LoVo (cell line): ENCODE results near the gene PDZK1.
"Not testable (repeated sequence)": the region's sequence is repeated elsewhere in the genome, so short reads cannot be mapped to it uniquely, and the experiment has no call there.

Source experiments
- DNase-seq: peaks from one replicate; pipeline ENCODE4 v3.0.0-alpha.2; 2016; ENCODE audit warnings: low spot score

PDZK1 gene

DNA sequence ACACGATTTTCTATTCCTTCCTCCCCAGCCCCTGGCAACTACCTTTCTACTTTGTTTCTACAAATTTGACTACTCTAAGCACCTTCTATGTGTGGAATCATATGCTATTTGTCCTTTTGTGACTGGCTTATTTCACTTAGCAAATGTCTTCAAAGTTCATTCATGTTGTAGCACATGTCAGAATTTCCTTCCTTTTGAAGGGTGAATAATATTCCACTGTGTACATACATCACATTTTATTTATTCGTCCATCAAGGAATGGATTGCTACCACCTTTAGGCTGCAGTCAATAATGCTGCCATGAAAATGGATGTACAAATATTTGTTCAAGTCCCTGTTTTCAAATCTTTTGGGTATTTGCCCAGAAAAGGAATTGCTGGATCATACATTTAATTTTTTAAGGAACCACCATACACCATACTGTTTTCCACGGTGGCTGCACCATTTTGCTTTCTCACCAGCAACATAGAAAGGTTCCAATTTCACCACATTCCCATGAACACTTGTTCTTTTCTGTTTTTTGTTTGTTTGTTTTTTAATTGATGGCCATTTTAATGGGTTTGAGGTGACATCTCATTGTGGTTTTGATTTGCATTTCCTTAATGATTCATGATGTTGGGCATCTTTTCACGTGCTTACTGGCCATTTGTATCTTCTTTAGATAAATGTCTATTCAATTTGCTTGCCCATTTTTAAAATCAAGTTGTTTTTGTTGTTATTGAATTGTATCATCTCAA is 3.3 kb upstream of the PDZK1 start:
- no peak for DNase-seq

DNA sequence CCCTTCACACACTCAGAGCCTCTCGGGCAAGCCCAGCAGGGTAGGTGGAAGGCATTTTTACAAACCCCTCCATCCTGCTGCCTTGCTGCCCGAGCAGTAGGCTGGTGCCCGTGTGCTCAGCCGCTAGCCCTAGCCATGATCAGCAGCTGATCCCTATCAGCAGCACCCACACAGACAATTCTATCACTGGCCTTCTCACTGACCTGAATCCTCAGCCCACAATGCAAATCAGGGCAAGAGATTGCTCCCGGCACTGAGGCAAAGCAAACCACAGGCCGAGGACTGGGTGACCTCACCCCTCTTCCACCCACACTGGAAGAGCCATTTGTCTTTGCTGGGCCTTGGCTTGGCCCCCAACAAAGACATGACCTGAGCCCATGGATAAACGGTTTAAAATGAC is 895 bp upstream of the PDZK1 start:
- DNase-seq = no peak

DNA sequence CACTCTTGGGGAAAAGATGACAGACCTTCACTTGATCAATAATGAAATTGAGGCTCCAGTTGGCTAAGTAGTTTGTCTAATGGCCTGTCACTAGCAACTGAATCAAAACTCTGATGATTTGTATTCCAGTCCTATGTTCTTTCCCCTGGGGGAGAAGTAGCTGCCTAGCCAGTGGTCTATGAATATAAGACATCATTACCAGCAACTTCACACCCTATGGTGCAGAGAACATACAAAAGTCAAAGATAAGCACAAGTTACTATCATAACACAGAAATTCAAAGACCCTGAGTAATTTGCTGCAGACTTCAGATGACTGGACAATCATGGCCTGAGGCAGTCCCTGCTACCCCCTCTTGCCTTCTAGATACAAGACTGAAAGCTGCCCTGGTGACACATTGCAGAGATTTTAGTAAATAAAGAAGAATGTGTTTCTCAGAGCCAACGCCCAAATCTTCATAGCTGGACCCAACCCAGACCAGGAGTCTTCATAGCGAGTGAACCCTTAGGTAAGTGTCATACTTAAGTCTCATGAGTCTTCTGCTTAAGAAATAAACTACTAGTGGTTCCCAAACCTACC is 993 bp downstream of the PDZK1 start:
- peak; percentile 67 for DNase-seq

DNA sequence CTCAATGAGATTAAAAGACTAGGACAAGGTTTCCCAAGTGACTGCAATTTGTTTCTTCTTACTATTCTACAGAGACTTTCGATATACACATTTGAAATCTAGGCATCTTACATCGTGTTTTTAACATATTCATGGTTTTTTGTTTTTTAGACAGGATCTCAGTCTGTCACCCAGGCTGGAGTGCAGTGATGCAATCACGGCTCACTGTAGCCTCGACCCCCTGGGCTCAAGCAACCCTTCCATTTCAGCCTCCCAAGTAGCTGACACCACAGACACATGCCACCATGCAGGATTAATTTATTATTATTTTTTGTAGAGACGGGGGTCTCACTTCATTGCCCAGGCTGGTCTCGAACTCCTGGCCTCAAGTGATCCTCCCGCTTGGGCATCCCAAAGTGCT is 1.5 kb downstream of the PDZK1 start:
- no peak for DNase-seq

DNA sequence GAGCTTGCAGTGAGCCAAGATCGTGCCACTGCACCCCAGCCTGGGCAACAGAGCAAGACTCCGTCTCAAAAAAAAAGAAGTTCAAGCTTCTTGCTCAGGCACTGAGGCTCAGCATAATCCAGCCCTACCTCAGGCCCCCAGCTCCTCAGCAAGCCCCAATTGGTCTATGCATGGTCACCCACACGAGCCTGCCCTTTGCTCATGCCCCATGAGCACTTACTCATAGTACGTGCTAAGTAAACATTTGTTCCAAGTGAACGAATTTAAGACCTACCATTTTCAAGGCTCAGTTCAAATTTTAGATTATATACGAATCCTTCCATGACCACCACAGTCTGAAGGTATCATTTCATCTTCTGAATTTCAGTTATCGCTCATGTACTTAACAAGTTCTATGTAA is 4.3 kb downstream of the PDZK1 start:
- no peak for DNase-seq

DNA sequence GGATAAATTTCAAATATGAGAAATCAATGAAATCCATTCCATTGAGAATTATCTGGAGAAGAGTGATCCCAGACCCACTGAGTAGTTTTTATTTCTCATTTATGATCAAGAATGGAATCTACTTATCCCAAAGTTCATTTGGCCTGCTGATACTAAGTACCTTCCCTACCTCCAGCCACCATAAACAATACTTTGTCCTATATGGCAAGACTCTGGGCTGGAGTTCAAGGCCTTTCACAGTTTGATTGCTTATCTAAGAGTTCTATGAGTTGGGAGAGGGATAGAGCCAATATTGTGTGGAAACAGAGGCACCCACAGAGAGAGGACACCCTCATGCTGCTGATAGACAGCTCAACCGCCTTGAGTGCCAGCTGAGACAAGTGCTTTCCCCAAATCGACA is 5.1 kb downstream of the PDZK1 start:
- DNase-seq = no peak

DNA sequence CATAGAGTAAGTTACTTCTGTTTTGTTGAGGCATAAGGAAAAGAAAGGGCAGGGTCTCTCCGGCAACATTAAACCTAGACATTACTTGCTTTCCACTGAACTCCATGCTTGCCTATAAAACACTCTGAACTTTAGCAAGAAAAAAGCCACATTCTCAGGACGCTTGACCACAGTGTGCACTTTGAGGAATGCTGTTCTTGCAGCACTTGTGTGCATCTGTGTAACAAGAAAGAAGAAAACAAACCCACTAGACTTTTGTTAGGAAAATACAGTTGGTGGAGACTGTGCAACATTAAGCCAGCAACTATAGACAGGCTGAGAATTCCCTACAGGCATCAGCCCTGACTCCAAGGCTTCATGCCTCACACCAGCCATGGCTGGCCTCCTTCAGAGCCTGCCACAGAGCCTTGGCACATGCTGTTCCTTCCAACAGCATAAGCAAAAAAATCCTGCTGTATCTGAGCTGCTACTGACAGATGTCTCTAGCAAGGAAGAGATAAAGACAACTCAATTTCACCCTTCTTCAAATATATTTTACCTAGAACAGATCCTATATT is 5.8 kb downstream of the PDZK1 start:
- no peak for DNase-seq

DNA sequence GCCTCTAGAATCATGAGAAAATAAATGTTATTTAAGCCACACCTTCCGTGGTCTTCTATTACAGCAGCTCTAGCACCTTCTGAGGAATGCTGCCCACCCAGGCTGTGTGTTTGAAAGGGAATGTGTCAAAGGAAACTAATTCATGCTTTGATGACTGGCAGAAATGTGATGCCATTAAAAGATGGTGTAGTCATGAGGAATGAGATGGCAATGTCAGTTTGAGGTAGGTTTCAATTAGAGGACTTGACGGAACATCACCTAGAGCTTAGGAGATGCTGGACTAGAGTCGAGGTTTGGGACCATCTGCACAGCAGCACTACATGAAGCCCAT is 10.6 kb downstream of the PDZK1 start:
- no peak for DNase-seq

DNA sequence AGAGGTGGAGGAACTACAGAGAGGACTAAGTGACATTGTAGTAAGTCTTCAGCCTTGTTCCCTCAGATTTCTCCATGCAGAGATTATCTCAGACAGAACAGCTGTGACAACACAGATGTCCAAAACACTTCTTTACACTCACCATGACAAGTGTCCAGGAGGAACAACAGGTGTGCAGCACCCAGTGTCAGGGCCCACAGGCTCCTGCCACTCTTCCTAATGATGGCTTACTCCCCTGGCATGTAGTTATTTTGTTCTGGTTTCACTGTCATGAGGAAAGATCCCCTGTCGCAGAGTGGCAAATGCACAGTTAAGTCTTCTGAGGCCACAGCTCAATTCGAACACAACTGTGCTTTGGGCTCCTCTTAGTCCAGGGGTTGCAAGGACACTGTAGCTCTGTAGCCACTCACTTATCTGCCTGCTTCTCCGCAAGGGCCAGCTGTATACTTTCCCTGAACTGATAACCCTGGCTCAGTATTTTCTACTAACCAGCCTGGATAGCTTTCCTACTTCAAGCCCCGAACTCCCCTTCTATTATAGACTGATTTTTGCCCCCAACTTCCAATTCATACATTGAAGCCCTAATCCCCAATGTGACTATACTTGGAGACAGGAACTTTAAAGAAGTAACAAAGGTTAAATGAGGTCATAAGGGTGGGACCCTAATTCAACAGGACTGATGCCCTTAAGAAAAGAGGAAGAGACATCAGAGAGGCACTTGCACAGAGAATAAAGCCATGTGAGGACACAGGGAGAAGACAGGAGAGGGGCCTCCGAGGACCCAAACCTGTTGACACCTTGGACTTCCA is 11.1 kb downstream of the PDZK1 start:
- DNase-seq = no peak

DNA sequence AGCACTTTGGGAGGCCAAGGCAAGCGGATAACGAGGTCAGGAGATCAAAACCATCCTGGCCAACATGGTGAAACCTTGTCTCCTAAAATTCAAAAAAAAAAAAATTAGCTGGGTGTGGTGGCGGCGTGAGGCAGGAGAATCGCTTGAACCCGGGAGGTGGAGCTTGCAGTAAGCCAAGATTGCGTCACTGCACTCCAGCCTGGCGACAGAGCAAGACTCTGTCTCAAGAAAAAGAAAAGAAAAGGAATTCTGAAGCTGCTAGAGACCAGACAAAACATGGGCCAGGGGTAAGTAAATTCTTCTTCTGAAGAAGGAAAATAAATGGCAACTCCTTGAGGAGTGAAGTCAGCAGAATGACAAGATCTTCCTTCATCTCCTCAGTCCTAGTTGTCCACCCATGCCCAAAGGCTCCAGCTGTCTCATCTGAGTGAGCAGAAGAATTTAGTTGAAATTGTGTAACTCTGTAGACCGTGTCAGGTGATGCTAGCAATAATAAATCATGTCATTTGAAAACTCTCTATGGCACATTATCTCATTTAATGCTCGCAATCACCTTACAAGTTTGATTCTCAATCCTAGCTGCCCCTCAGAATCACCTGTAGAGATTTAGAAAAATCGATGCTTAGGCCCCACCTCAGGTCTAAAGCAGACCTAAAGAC is 14.3 kb downstream of the PDZK1 start:
- DNase-seq = no peak

DNA sequence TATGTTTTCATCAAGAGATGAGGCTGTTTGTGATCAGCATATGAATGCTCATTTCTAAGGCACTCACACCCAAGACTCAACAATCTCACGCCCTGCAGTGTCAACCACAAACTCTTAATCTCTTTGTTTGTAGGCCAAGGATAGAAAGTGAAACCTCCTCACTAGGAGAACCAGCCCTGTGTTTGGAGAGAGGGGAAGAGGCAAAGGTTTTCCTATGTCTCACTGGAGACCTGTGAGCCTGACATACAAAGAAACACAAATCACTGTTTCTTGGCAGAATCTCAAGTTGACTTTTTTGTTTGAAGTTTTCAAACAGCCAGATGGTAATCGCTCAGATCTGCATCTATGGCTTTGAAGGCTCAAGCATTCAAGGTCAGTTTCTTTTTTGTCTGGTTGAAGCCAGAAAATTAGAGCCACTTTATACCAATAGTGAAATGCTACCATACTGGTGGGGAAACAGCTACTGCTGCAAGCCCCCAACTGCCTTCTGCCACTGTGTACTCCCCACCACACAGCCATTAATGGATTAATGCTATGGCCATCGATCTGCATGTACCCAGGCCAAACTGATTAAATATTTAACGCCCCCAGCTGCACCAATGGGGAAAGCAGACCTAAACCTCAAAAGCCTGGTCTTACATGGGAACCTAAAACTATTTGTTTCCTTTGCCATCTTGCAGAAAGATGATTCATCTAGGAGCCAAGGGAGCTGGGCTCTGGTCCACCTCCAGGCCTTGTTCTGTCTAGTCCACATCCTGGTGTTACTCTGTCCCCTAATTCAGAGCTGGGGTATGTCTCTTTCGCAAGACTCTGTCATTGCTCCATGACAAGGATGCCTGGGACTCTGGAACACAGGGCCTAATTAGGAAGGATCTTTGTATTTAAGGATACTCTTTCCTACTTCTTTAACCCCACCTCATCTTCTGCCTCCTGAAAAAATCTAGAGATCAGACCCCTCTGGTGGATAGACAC is 16.3 kb downstream of the PDZK1 start:
- peak; percentile 25 for DNase-seq

DNA sequence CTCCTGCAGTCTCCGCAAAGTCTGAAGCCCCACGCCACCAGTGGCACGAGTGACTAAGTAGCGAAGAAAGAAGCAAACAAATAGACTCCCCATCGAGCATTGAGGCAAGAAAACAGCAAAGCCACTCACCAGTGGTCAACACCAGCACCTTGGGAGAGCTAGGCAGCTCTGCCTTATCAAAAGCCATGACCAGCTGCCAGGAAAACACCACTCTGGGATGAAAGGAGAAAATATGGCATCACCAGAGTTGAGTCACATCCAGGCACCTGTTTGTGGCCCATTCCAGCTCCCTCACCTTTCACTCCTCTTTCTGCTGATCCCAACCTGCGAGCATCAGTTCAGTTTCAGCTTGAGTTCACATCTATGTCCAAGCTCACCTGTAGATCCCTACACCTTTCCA is 17.2 kb downstream of the PDZK1 start:
- no peak for DNase-seq

DNA sequence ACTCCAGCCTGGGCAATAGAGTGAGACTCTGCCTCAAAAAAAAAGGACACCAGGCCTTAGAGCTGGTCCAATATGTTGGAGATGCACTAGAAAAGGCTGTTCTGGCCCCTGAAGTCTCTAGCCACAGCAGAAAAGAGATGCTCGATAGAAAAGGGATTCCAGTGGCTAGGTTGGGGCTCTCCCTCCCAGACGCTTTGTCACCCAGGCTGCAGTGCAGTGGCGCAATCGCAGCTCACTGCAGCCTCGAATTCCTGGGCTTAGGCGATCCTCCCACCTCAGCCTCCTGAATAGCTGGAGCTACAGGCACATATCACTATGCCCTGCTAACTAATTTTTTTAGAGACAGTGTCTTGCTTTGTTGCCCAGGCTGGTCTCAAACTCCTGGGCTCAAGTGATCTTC is 18.2 kb downstream of the PDZK1 start:
- DNase-seq = no peak

DNA sequence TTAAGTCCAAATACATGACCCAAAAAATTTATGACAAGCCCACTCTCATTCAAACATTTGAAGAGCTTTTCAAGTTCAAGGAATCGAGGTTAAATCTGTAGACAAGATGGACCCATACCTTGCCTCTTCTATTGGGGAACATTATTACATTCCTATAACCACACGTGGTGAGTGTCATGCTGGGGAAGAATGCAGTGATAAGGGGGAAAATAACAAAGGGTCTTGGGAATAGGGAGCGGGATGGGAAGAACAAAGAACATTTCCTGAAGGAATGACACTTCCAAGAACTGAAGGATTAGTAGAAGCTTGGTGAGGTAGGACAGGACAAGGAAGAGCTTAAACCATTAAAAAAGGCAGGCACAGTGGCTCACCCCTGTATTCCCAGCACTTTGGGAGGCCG is 18.8 kb downstream of the PDZK1 start:
- no peak for DNase-seq

DNA sequence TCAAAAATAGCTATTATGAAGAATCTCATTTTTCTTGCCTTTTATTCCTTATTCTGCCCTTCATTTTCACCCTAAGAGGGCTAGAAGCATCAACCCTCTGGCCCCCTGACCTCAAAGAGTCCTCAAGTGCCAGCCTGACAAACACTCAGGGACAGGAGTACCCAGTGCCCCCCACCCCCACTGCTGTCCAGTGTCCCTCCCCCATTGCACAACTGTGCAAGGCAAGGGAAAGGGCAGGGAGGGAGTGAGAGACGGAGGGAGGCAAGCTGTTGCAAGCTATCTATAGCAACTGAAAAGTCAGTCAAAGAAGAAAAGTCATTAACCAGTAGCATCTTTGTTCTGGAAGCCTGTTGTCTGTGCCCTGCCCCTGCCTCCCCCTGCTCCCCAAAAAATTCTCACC is 21.1 kb downstream of the PDZK1 start:
- DNase-seq = not testable (repeated sequence)

DNA sequence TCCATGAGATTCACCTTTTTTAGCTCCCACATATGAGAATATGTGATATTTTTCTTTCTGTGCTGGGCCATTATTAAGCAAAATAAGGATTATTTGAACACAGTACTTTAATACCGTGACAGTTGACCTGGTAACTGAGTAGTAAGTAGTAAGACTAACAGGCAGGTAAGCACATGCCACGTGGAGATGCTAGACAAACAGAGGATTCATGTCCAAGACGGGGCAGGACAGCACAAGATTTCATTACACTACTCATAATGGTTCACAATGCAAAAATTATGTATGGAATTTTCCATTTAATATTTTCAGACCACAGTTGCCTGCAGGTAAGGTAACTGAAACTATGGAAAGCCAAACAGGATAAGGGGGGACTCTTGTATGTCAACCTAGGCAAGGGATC is 22.3 kb downstream of the PDZK1 start:
- DNase-seq = not testable (repeated sequence)

DNA sequence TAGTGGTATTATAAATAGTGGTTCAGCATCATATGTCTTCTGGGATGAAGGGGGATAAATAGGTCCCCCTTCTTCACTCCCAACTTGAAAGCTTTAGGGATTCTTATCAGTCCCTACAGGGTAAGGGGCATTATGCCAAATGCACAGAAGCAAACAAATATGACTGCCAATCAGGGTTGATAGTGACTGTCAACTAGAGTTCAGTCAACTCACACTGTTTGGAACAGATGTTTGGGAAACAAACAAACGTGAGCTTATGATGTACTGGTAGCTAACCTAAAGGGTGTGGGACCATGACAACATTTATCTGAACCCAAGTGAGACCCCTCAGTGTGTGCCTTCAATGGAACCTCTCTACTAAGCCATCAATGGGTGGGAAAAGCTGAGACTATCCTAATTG is 34.0 kb downstream of the PDZK1 start:
- not testable (repeated sequence) for DNase-seq

DNA sequence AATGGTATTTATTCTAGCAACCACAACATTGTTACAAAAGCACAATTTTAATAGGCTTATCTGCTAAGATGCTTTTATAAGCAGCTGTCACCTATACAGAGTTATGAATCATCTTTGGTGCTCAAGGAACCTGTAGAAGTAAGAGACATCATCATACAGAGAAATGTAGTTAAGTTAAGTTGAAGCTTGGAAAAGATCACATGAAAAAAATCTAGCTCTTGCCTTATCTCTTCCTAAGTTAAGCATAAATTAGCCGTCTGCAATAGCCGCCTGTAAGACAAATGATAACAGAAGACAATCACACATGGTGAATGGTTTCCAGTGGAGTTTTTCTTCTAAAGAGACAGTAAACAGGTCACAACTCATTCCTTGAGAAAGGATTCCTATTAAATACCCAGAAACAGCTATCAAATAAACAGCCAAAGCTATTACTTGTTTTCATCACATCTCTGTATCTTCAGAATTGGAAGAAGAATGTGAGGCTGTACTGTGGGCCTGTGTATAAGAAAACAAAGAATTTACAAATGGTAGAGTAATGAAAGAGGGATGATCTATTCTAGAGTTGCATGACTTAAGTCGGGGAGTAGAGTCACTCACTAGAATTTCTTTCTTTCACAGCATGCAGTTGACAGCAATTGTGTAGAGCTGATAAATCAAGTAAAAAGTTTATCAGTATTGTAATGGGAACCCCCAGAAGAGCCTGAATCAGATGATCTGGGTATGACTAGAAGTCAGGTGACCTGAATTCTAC is 36.0 kb downstream of the PDZK1 start:
- DNase-seq = not testable (repeated sequence)

DNA sequence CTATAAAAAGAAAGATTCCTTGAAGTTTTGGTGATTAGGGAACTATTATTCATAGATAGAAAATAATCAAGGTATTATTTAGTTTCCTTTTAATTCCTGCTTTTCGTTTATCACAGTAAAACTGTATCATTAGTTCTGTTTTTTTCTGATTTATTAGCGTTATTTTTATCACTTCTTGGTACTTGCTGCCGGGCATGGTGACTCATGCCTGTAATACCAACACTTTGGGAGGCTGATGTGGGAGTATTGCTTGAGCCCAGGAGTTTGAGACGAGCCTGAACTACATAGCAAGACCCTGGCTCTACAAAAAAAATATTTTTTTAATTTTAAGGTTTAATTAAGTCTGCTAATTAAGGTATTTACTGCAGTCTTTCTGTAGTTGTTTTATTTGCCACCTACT is 42.2 kb downstream of the PDZK1 start:
- DNase-seq = not testable (repeated sequence)

DNA sequence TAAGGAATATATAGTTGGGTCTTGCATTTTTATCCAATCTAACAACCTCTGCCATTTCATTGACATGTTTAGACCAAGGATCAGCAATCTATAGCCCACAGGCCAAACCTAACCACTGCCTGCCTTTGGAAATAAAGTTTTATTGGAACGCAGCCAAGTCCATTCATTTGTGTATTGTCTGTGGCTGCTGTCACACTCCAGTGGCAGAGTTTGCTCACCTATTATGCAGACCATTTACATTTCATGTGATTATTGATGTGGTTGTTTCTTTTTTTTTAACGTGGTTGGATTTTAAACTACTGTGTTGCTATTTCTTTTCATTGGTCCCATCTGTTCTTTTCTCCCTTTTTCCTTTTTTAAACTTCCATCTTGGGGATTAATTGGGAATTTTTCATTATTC is 44.7 kb downstream of the PDZK1 start:
- DNase-seq = not testable (repeated sequence)
